22Rv1 (cell line): ENCODE measurements around the gene AATF.

ENCODE experiments used
- H3K27ac ChIP-seq: fragments of 450-650 bp; 2 replicates; pipeline ENCODE4 v1.5.1; 2017
- CTCF ChIP-seq: fragments of 450-650 bp; IDR thresholded peaks from 2 replicates; pipeline ENCODE4 v1.5.1; 2017; ENCODE audit warnings: mild to moderate bottlenecking
- ZFX ChIP-seq: fragments of 450-650 bp; IDR thresholded peaks from 2 replicates; pipeline ENCODE4 v1.6.1; 2017; ENCODE audit warnings: antibody characterized with exemption, borderline replicate concordance

AATF gene

DNA sequence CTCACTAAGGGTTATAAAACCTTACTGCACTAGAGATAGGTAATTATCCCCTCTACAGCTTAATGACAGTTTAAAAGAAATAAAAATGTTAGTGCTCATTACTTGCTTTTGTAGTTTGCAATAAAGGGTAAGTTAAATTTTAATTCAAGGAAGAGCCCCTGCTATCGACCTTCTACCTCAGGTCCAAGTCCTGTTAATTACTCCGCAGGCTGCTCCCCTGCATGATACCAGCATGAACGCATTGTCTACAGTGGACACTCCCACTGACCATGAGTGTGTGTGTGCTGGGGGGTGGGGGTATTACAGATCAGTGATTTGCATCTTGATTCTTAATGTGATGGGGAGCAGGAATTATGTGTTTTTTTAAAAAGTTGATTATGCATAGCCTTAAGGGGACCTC is 103.1 kb downstream of the AATF start:
- no peak overlapping the region for H3K27ac ChIP-seq

DNA sequence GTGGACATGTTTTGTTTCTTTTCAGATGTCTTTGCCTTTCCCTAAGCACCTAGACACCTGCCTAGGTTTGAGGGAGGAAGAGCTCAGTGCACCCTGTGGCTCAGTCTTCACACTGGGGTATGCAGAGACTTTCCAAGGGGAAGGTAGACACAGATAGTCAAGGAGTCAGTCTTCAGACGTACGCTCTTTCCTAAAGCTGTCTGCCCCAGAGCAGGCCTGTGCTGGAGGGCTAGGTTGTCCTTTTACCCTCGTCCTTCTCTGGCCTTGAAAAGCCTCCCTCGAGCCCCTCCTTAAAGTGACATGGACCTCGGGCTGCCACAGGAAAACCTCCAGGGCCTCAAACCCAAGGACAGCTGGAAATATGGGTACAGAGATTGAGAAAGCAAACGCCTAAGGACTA is 103.7 kb downstream of the AATF start:
- H3K27ac ChIP-seq, result no peak overlapping the region
- TF ChIP-seq CTCF, result no peak
- no peak for TF ChIP-seq ZFX

More for the DNA sequence above, 103.1 kb downstream of the AATF start:
- no peak for TF ChIP-seq ZFX
- no peak for TF ChIP-seq CTCF

GRCh38 chr17:37054894-37055293 is 106.1 kb downstream of the AATF start:
- TF ChIP-seq CTCF (no peak), ZFX (no peak)
- H3K27ac ChIP-seq, result no peak overlapping the region

DNA sequence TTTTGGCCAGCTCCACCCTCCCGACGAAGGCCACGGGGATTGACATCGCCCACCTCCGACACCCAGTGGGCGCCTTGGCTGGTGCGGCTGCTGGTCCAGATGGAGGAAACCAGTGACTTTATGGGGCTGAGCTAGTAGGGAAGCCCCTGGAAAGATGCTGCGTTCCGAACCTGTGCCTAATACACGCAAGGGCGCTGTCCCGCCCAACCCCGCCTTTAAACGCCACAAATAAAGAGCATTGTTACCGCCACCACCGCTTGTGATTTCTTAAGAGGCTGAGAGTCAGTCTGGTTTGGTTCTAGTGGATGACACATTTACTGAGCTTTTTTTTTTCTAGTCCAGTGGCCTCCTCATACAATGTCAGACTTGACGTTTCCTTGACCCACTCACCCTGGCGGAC is 107.9 kb downstream of the AATF start:
- no peak overlapping the region for H3K27ac ChIP-seq
- TF ChIP-seq CTCF, result no peak
- no peak for TF ChIP-seq ZFX

GRCh38 chr17:37059493-37059892 is 110.7 kb downstream of the AATF start:
- no peak overlapping the region for H3K27ac ChIP-seq
- no peak for TF ChIP-seq CTCF
- no peak for TF ChIP-seq ZFX

DNA sequence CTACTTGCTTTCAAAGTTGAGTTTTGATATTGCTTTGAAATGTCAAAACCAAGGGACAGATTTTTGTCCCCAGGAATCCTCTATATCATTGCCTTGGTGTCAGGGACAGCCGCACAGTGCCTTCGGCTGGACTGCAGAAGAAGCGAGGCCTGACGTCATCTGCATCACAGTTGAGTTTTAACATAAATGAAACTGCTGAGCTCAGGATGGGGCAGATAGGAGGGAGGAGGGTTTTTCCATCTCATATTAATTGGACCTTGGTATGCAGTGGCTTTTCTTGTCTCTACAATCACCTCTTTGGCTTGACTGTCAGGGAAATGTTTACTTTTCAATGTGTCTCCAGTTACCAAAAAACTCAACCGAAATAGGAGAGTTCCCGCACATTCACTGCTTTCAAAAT is 111.3 kb downstream of the AATF start:
- no peak overlapping the region for H3K27ac ChIP-seq
- TF ChIP-seq ZFX (no peak), CTCF (no peak)

- H3K27ac ChIP-seq, result no peak overlapping the region
Observed at GRCh38 chr17:37060928-37061327, 112.2 kb downstream of the AATF start.

More at GRCh38 chr17:37060928-37061327, 112.2 kb downstream of the AATF start:
- TF ChIP-seq ZFX (no peak), CTCF (no peak)
